ENCODE data around the gene PHF5A.
A peak's percentile ranks its signal among the peaks of the same experiment; 100 is the strongest.

PHF5A gene

GRCh38 chr22:41468381-41469217, at the start of gene PHF5A, which contains the start of gene ACO2:
Gene PHF5A, minus strand, starts transcription at chr22:41468692. Its CDS starts 39 bp downstream, at chr22:41468653.
Gene ACO2, plus strand, starts transcription at chr22:41469117. Its CDS starts 30 bp downstream, at chr22:41469147.
- peak; percentile 99 for DNase-seq (ENCODE audit: low spot score)

- no peak for DNase-seq (ENCODE audit: low spot score)
These were observed 49.5 kb upstream of the PHF5A start for GRCh38 chr22:41518048-41518347.

GRCh38 chr22:41517172-41518047, 48.9 kb upstream of the PHF5A start:
- DNase-seq (ENCODE audit: low spot score), result peak; percentile 48

GRCh38 chr22:41516462-41516861, 48.0 kb upstream of the PHF5A start:
- DNase-seq (ENCODE audit: low spot score), result no peak

- DNase-seq (ENCODE audit: low spot score), result no peak
These were observed 44.9 kb upstream of the PHF5A start for GRCh38 chr22:41513391-41513790.

GRCh38 chr22:41512421-41513194, 44.1 kb upstream of the PHF5A start:
- DNase-seq (ENCODE audit: low spot score), result no peak

- no peak for DNase-seq (ENCODE audit: low spot score)
These were observed 43.1 kb upstream of the PHF5A start for GRCh38 chr22:41511521-41511968.

- DNase-seq (ENCODE audit: low spot score), result no peak
These were observed 40.3 kb upstream of the PHF5A start for GRCh38 chr22:41508770-41509170.

GRCh38 chr22:41507330-41508063, 39.0 kb upstream of the PHF5A start:
- no peak for DNase-seq (ENCODE audit: low spot score)

- DNase-seq (ENCODE audit: low spot score), result no peak
These were observed 37.2 kb upstream of the PHF5A start for GRCh38 chr22:41505511-41506220.

GRCh38 chr22:41504816-41505215, 36.3 kb upstream of the PHF5A start:
- no peak for DNase-seq (ENCODE audit: low spot score)

GRCh38 chr22:41504397-41504796, 35.9 kb upstream of the PHF5A start:
- DNase-seq (ENCODE audit: low spot score), result no peak

- peak; percentile 11 for DNase-seq (ENCODE audit: low spot score)
These were observed 32.7 kb upstream of the PHF5A start for GRCh38 chr22:41501209-41501608.

GRCh38 chr22:41500303-41500702, 31.8 kb upstream of the PHF5A start:
- no peak for DNase-seq (ENCODE audit: low spot score)

- no peak for DNase-seq (ENCODE audit: low spot score)
These were observed 31.3 kb upstream of the PHF5A start for GRCh38 chr22:41499624-41500280.

- DNase-seq (ENCODE audit: low spot score), result no peak
These were observed 29.9 kb upstream of the PHF5A start for GRCh38 chr22:41498303-41498835.

- DNase-seq (ENCODE audit: low spot score), result no peak
These were observed 23.0 kb upstream of the PHF5A start for GRCh38 chr22:41491374-41492100.

- no peak for DNase-seq (ENCODE audit: low spot score)
These were observed 20.3 kb upstream of the PHF5A start for GRCh38 chr22:41488596-41489385.

Data from CD4-positive, alpha-beta T cell treated with Interleukin-2 at 100 ng/mL for 4 hours (primary cell).